Upper lobe of right lung (tissue), 1 donor: ENCODE measurements around the gene VWC2. TPM values are rescaled to one million over a fixed set of nuclear protein-coding genes. Genes with fewer than 3 reads are reported as not detected.
"Not testable (repeated sequence)": the region's sequence is repeated elsewhere in the genome, so short reads cannot be mapped to it uniquely, and the experiment has no call there.

Source experiments
- ATAC-seq: fragments of 200-7000 bp; cut with Tn5 transposase; one replicate; pipeline ENCODE4 v1.9.1; 2020; ENCODE audit warnings: mild to moderate bottlenecking, moderate library complexity
- DNase-seq: peaks from one replicate; pipeline ENCODE4 v3.0.0-alpha.2; 2020
- H3K27ac ChIP-seq: fragments of 200-600 bp; one replicate; pipeline ENCODE4 v1.8.0; 2022
- H3K27me3 ChIP-seq: fragments of 200-600 bp; one replicate; pipeline ENCODE4 v1.8.0; 2022; ENCODE audit warnings: mild to moderate bottlenecking
- H3K36me3 ChIP-seq: fragments of 200-600 bp; one replicate; pipeline ENCODE4 v1.8.0; 2022
- H3K4me1 ChIP-seq: fragments of 200-600 bp; one replicate; pipeline ENCODE4 v1.8.0; 2022
- H3K4me3 ChIP-seq: fragments of 200-600 bp; one replicate; pipeline ENCODE4 v1.8.0; 2022; ENCODE audit warnings: mild to moderate bottlenecking
- H3K9me3 ChIP-seq: fragments of 200-600 bp; one replicate; pipeline ENCODE4 v1.8.0; 2022
- intact Hi-C: fragments of 100-400 bp; cut with DNase I; formaldehyde crosslinking; loops from one replicate; pipeline ENCODE4 v1.11.0; 2022
- total RNA-seq: library from RNA; stranded (reverse); fragmentation: NEBNext Ultra II Directional; extraction: Animal tissue kit (Norgen Biotek cat#: 25700); gene quantifications from one replicate; pipeline ENCODE4 v1.2.1, GENCODE V29; 2021
- TF ChIP-seq, protein P1 (sequence below): fragments of 200-600 bp; IDR thresholded peaks from one replicate; pipeline ENCODE4 v1.8.0; 2022; ENCODE audit warnings: antibody characterized with exemption
- donor health status: DM: no; HTN: yes; CAD: no; lungs with severe emphysema.

VWC2 gene
- total RNA-seq, 1 donor from 2014 or later: 0.23 TPM

DNA sequence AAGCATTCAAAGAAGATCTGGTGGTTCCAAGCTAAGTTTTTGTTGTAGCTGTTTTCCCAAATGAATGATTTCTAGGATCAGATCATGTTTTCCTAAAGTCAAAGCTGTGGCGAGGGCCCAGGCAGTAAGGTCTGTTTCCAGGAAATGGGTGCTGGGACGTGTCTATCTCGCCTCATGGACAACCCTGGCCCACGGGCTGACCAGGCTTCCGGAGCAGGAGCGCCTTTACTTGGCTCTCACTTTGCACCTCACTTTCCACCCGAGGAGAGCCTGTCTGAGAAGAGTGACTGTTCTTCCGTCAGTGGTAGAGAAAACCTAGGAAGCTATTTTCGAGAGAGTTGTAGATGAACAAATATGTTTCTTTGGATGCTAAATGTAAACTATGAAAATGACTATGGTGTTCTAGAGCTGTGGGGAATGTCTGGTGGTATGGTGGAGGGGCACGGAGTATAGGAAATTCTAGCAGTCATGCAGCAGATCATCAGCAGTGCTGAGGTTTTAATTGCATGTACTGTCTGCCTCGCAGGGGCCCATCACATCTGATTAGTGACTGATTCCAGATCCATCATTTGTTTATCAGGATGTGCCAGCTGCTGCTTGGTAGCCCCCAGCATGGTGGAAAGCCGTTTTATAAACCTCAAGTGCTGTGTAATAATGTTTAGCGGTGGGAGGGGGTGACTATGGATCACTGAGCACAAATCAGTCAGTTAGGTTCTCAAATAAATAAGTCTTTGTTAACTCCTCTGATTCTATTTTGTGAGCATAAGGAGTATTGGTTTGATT, 66.6 kb downstream of the VWC2 start:
- ATAC-seq (no peak), DNase-seq (no peak)
- TF ChIP-seq, protein P1, sequence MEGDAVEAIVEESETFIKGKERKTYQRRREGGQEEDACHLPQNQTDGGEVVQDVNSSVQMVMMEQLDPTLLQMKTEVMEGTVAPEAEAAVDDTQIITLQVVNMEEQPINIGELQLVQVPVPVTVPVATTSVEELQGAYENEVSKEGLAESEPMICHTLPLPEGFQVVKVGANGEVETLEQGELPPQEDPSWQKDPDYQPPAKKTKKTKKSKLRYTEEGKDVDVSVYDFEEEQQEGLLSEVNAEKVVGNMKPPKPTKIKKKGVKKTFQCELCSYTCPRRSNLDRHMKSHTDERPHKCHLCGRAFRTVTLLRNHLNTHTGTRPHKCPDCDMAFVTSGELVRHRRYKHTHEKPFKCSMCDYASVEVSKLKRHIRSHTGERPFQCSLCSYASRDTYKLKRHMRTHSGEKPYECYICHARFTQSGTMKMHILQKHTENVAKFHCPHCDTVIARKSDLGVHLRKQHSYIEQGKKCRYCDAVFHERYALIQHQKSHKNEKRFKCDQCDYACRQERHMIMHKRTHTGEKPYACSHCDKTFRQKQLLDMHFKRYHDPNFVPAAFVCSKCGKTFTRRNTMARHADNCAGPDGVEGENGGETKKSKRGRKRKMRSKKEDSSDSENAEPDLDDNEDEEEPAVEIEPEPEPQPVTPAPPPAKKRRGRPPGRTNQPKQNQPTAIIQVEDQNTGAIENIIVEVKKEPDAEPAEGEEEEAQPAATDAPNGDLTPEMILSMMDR: no peak
- Histone ChIP-seq H3K4me1 (no peaks in the 10 kb centered on the region), H3K4me3 (no peak overlapping the region), H3K36me3 (no peaks in the 10 kb centered on the region), H3K9me3 (no peaks in the 10 kb centered on the region), H3K27ac (no peak overlapping the region), H3K27me3 (no peaks in the 10 kb centered on the region)
- intact Hi-C loops: no loop called here

GRCh38 chr7:49840751-49841405, 67.4 kb downstream of the VWC2 start:
- no peaks in the 10 kb centered on the region for H3K4me1 ChIP-seq
- TF ChIP-seq, protein P1: no peak
- no peaks in the 10 kb centered on the region for H3K9me3 ChIP-seq
- H3K36me3 ChIP-seq: no peaks in the 10 kb centered on the region
- no peak overlapping the region for H3K4me3 ChIP-seq
- intact Hi-C loops: no loop called here
- ATAC-seq (no peak), DNase-seq (no peak)
- no peaks in the 10 kb centered on the region for H3K27me3 ChIP-seq
- no peak overlapping the region for H3K27ac ChIP-seq

GRCh38 chr7:49845626-49846025, 72.2 kb downstream of the VWC2 start:
- H3K27ac ChIP-seq: no peak overlapping the region
- ATAC-seq: no peak
- no peaks in the 10 kb centered on the region for H3K27me3 ChIP-seq
- no peaks in the 10 kb centered on the region for H3K4me1 ChIP-seq
- no peak overlapping the region for H3K4me3 ChIP-seq
- intact Hi-C loops: no loop called here
- DNase-seq: no peak
- no peaks in the 10 kb centered on the region for H3K36me3 ChIP-seq
- TF ChIP-seq, protein P1: no peak
- H3K9me3 ChIP-seq: no peaks in the 10 kb centered on the region

GRCh38 chr7:49848211-49848841, 74.9 kb downstream of the VWC2 start:
- H3K36me3 ChIP-seq: no peaks in the 10 kb centered on the region
- H3K27ac ChIP-seq: no peak overlapping the region
- H3K4me1 ChIP-seq: no peaks in the 10 kb centered on the region
- no peaks in the 10 kb centered on the region for H3K9me3 ChIP-seq
- no peaks in the 10 kb centered on the region for H3K27me3 ChIP-seq
- ATAC-seq: no peak
- TF ChIP-seq, protein P1: no peak
- DNase-seq: no peak
- intact Hi-C loops: no loop called here
- no peak overlapping the region for H3K4me3 ChIP-seq

GRCh38 chr7:49850921-49851613, 77.6 kb downstream of the VWC2 start:
- intact Hi-C loops: no loop called here
- TF ChIP-seq, protein P1: no peak

GRCh38 chr7:49851614-49851934, 78.1 kb downstream of the VWC2 start:
- intact Hi-C loops, ATAC-seq: not testable (repeated sequence)

More at GRCh38 chr7:49850921-49851613, 77.6 kb downstream of the VWC2 start:
- Histone ChIP-seq H3K27me3 (no peaks in the 10 kb centered on the region), H3K9me3 (no peaks in the 10 kb centered on the region), H3K4me3 (no peak overlapping the region), H3K36me3 (no peaks in the 10 kb centered on the region), H3K27ac (no peak overlapping the region), H3K4me1 (no peaks in the 10 kb centered on the region)
- DNase-seq: no peak
- no peak for ATAC-seq

More at GRCh38 chr7:49851614-49851934, 78.1 kb downstream of the VWC2 start:
- not testable (repeated sequence) for H3K9me3 ChIP-seq, H3K36me3 ChIP-seq, H3K27ac ChIP-seq, H3K4me3 ChIP-seq, H3K4me1 ChIP-seq, DNase-seq, H3K27me3 ChIP-seq
